NOMO-1 treated with dmso at 0.1 percent for 144 hours (cell line): ENCODE results near the gene CES5A.
"Not testable (repeated sequence)": the region's sequence is repeated elsewhere in the genome, so short reads cannot be mapped to it uniquely, and the experiment has no call there.

ENCODE experiments used
- DNase-seq: peaks from one replicate; lab custom pipeline; 2025; ENCODE audit not compliant: unreplicated experiment; lab: John Stamatoyannopoulos, UW

CES5A gene, protein sequence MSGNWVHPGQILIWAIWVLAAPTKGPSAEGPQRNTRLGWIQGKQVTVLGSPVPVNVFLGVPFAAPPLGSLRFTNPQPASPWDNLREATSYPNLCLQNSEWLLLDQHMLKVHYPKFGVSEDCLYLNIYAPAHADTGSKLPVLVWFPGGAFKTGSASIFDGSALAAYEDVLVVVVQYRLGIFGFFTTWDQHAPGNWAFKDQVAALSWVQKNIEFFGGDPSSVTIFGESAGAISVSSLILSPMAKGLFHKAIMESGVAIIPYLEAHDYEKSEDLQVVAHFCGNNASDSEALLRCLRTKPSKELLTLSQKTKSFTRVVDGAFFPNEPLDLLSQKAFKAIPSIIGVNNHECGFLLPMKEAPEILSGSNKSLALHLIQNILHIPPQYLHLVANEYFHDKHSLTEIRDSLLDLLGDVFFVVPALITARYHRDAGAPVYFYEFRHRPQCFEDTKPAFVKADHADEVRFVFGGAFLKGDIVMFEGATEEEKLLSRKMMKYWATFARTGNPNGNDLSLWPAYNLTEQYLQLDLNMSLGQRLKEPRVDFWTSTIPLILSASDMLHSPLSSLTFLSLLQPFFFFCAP

DNA sequence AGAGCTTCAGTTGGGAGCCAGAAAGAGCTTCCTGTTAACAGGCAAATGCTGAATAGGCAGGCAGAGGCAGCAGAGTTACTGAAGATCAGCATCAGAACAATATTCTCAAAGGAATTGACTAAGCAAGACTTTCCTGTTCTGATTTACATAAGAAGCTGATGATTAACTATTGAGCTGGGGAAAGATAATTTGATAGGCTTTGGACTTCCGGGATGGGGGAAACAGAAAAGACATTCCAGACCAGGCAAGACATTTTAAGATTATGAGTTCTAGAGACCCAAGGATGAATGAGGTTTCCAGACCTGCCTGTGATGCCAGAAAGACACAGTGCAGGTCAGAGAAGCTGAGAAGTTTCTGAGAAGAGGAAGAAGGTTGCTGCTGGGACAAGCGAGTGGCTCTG, at the start of gene CES5A:
Gene CES5A, minus strand, starts transcription at position 101 of the 400 bp plus-strand sequence. CDS start 152 bp downstream, outside the sequence.
- no peak for DNase-seq

DNA sequence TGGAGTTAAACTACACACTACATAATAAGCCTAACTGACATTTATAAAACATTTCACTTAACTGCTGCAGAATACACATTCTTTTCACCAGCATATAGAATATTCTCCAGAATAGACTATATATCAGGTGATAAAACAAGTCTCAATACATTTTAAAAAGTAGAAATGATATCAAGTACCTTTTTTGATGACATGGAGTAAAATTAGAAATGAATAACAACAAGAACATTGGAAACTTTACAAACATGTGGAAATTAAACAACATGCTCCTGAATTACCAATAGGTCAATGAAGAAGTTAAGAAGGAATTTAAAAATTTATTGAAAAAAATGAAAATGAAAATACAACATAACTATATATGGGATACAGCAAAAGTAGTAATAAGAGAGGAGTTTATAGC, 47.5 kb upstream of the CES5A start:
- DNase-seq, result no peak

DNA sequence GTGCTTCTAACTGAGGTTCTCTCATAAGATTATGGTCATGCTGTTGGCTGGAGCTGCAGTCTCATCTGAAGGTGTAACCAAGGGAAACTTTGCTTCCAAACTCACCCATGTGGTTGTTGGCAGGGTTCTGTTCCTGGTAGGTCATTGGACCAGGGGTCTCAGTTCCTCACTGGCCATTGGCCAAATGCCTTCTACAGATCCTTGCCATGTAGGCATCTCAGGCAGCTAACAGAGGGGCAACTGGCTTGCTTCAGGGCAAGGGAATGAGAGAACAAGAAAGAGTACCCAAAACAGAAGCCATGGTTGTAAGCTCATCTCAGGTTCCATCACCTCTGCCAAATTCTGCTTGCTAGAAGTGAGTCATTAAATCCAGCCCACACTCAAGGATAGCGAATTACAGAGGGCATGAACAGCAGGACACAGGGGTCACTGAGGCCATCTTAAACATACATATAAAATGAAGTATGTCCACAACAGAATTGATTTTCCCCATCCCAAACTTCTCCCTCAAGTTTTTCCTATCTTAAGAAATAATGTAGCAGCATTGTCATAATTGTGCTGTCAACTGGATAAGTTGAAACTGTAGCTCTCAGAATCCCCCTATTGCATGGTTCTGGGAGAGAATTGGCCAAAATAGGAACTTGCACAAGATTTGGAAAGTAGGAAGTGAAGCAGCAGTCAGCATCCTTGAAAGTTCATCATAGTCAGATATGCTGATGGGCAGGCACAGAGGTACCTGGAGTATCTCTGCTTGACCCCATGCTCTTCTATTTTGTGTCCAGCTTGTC, 42.4 kb upstream of the CES5A start:
- DNase-seq, result no peak

DNA sequence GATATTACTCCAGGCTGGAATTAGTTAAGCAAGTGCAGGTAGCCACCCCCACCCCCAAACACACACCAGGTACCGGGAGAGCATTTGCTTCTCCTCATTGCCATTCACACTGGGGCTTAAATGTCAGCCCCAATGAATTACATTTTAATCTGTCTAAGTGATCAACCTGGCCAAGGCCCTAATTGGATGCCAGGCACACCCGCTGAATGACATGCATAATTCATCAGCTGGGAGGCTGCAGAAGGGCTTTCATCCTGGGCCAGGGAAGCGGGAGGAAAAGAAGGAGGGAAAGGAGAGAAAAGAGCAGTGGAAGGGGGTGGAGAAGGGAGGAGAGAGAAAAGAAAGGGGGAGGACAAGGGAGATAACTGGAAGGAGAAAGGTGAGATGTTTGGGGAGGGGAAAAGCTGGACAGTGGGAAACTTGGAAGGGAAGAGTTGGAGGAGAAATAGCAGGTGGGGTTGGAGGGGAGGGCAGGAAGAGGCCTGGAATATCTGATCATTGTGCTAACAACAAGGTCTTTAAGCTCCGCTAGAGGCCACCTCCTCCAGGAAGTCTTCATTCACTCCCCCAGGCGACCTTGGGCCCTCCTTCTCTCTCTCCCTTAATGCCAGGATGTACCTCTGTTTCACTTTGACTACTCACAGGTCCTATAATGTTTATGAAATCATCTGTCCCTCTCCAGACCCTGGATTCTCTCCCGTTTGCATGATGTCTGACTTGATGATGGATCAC, 40.1 kb upstream of the CES5A start:
- DNase-seq, result no peak

DNA sequence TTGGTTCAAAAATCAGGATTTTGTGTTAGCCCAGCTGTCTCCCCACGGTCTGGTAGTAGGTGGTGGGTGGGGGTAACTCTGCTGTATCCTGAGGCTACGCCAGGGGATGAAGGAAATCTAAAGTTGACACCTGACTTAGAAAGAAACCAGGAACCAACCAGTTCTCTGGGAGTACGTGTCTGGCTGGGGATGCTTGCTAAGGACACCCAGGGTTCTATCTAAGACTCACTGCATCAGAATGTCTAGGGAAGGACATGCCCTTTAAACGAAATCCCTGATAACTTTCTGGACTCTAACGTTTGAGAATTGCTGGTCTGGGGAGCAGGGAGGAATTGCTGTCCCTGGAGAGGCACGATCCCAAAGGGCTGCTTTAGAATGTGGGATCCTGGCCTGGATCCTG, 39.2 kb upstream of the CES5A start:
- no peak for DNase-seq

DNA sequence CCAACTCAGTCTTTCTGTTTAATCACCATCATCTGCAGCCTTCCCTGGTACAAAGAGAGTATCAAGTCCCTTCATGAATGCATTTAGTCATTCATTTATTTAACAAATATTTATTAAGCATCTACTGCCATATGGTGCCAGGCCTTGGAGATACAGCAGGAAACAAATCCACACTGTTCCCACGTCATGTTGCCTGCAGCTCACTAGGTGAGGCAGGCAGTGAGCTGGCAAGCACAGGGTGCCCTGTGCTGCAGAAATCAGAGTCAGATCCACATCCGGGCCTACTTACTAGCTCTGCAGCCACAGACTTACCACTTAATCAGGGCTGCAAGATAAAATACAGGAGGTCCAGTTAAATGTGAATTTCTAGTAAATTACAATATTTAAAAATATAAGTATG, 38.5 kb upstream of the CES5A start:
- DNase-seq, result no peak

DNA sequence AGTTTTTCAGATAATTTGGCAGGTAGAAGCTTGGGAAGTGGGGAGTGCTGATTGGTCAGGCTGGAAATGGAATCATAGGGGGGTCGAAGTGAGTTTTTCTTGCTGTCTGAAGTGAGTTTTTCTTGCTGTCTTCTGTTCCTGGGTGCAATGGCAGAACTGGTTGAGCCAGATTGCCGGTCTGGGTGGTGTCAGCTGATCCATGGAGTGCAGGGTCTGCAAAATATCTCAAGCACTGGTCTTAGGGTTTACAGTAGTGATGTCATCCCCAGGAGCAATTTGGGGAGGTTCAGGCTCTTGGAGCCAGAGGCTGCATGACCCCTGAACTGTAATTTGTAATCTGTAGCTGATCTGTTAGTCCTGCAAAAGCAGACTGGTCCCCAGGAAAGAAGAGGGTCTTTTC, 37.9 kb upstream of the CES5A start:
- DNase-seq, result not testable (repeated sequence)

DNA sequence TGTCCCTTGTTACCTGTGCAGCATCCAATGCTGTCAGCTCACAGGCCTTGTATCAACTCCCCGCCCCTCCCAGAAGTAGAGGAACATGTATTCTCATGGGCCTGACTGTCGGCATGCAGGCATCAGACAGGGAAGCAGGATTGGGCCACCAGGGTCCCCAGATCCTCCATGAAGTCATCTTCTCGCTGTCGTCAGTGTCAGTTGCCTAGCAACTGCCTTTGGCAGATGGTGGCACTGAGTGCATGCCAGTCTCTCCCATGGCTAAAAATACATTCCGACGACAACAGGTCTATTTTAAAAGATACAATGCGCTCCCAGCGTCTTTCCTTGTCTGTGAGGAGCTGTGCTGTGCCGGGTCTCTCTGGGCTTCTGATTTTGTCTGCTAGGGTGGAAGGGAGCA, 36.8 kb upstream of the CES5A start:
- DNase-seq, result no peak

DNA sequence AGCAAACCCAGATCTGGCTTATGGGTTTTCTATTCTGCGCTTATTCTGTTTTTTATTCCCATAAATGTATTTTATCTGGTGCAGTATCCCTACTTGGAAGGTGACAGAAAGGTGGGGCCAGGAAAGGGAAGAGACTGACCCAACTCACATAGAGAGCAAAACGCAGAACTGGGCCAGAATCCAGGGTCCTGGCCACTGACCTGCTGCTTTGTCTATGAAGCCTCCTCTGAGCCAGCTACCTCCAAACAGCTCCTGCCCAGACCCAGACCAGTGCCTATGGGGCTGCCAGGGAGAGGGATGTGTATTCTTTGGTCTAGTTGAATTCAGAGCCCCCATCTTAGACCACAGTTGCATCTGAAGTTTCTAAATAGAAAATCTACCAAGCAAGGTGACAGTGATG, 36.4 kb upstream of the CES5A start:
- no peak for DNase-seq

DNA sequence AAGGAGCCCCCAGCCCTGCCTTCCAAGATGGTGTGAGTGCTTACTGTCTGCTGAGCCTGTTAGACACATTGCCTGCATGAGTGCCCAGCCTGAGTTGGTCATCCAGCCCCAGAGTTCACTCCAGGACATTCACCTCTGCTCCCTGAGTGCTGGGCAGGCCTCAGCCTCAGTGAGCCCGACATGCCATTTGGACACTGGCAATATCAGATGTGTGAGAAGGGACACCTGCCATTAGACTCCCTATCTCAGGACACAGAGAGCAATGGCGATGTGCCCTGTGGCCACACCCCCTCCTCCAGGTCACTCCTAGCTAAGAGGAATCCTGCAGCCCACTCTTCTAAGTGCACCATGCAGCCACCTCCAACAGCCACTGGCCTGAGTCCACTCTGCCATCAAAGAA, 34.7 kb upstream of the CES5A start:
- DNase-seq, result no peak

DNA sequence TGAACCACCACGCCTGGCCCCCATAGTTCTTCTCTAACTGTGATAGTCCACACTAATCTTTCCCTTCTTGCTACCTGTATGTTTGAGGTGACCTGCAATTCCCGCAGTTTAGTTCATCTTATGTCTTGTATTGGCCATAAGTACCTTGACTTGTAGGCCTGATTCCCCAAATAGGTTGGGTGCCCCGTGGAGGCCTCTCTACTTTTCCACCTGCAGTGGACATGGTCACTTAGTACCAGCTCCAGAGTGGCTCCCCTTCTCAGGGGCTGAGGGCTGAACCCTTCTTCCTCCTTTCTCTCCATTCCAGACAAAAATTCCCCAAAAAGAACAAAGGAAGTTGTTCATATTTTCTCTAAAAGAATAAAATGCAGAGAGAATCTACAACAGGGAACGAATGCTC, 33.5 kb upstream of the CES5A start:
- no peak for DNase-seq

DNA sequence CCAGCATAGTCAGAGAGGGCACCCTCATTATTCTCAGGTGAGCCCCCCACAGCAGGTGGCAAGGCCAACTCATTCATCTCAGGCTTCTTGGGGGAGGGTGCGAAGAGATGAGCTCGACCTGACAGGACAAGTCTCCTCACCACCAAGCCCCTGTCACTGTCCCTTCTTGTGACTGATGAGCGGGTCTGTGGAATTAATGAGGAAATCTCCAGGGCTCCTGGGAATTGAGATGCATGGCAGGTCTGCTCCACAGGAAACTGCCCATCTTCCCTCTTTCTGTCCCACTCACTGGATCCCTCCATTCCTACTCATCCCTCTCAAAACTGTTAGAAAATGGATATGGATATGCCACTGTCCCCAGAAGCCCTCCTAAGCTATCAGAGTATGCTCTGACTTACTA, 32.5 kb upstream of the CES5A start:
- no peak for DNase-seq

DNA sequence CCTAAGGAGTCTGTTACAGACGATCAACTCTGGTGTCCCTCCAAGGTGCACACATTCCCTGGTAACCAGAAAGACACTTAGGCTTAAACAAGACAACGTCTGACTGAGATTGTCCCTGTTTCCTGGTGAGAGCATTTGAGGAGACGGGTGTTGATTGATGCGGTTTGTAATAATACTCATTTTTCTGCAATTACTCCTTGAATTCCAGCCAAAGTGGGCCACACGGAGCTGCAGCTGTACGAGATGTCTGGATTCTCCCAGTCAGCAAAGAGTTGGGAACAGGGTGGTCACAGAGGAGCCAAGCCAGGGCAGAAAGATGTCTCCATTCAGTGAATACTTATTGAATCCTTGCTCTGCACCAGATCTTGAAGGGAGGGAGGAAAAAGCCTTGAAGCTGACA, 30.9 kb upstream of the CES5A start:
- no peak for DNase-seq

DNA sequence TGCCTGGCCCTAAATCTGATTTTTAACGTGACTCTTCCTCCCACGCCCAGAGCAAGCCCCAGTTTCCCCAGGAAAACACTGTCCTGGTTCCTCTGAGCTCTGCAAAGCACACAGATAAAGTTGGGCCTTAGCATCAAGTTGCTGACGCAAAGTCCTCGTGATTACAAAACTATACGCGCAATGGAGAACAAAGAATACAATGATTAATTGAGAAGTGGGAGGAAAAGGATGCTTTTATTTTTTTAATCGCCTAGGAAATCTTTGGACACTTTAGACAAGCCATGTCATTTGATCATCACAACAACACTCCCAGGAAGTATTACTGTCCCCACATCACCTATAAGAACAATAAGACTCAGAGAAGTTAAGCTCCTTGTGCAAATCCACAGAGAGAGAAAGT, 30.5 kb upstream of the CES5A start:
- DNase-seq, result no peak

DNA sequence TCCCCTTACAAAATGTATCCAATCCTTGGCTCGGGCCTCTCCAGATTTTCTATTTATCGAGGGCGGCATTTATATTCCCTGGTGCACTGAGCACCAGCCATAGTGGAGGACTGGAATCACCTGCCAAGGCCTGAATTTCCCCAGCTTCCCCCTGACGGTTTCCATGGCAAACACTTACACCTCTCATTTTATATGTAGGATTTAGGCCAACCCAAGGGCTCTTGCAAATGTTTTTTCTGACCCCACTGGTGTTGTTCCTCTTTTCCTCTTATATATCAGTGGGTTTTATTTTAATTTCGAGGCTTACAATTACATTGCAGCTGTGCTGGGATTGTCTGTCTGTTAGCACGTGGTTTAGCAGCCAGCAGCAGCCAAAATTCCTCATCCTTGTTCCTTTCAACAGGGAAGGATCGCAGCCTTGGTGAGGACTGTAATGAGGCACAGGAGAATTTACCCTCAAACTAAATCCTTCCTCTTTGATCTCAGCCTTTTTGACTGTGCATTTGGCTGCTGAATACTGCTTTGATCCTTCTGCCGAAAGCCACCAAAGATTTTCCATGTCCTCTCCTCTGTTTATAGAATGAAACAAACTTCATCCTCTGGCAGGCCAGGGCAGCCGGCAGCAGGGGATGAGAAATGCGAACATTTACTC, 26.5 kb upstream of the CES5A start:
- no peak for DNase-seq

DNA sequence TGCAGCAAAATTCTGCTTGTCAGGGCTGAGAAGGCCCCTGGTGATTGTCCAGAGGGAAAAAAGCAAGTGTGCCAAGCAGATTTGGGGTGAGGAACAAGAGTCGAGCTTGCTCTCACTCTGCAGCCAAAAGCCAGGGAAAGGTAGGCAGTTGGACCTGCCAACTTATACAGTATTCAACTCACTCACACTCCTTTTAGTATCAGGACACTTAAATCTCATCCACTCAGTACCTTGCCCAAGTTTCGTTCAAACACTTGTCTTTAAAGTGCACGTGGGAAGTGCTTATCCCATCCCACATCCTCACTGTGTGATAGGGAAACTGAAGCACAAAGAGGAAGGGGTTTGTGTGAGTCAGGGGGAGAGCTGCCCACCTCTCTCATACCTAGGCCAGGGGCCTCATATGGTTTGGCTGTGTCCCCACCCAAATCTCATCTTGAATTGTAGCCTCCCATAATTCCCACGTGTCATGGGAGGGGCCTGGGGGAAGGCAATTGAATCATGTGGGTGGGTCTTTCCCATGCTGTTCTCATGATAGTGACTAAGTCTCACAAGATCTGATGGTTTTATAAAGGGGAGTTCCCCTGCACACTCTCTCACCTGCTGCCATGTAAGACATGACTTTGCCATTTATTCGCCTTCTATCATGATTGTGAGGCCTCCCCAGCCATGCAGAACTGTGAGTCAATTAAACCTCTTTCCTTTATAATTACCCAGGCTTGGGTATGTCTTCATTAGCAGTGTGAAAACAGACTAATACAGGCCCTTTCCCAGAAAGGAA, 25.6 kb upstream of the CES5A start:
- DNase-seq, result no peak

DNA sequence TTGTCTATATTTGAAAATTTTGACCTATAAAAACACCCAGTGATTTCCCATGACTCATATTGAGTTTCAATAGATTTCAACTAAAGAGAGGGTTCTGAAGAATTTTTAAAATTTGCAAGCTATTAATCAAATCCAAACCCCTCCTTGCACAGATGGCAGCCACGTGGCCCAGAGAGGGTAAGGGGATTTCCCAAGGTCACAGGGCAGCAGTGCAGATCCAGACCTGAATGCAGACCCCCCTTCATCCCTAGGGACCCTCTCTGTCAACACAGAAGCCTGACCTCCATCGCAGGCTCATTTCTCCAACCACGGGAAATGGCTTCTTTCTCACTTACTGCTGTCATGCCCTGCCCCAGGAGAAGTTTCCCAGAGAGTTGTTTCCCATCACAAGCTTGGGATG, 24.7 kb upstream of the CES5A start:
- no peak for DNase-seq

DNA sequence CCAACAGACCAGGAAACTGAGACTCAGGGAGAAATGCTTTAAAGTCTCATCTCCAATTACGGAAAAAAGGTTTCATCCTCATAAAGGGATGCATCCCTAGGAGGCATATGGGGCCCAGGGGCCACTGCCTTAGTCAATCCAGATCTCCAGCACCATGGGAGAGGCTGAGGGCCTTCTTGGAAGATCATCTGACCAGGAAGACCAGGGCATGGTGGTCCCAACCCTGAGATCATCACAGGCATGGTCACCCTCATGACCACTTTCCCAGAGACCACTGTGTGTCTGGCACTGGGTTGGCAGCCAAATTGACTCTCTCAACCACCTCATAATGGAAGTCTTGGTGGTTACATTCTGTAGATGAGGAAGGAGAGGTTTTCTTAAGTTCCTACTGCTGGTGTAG, 23.4 kb upstream of the CES5A start:
- no peak for DNase-seq

DNA sequence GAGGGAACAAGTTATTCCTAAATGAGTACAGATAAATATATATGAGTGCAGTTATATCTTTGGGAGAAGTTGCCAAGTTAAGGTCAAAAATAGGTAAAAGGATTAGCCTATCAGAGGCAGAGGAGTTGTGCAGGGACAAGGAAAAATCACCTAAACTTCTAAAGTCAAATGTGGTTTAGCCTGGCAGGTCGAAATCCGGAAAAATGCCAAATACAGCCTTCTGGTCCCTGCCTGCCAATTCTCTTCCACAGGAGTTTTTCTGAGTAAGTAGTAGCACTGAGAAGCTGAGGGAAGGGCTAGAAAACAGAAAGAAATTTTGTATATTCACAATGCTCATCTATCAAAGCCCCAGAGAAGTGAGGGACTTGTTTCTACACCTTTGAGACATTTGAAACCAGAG, 17.6 kb upstream of the CES5A start:
- no peak for DNase-seq

DNA sequence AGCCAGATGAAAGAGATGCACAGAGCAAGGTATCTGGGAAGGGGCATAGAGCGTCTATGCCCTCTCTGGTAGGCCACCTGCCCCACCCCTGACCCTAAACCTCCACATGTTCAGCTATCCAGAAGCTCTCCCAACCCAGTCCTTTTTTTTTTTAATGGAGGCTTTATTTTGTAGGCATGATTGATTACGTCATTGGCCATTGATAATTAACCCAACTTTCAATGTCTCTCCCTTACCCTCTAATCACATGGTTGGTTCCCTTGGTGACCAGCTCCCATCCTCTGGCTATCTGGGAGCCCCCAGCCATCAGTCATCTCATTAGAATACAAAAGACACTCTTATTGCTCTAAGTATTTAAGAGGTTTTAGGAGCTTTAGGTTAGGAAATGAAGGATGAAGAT, 14.3 kb upstream of the CES5A start:
- no peak for DNase-seq
